Endothelial cell of umbilical vein (primary cell): Measurements from ENCODE around the gene IRGM. TPM values are rescaled to one million over a fixed set of nuclear protein-coding genes. Genes with fewer than 3 reads are reported as not detected.

Experiments
- BruUV-seq: library from RNA; stranded (reverse); fragments of 400-500 nt; replicated peaks from 2 replicates; lab custom pipeline; 2021; lab: Mats Ljungman, UMichigan
- CTCF ChIA-PET: fragments of 300-600, 350-600 bp; sonication (Branson Sonifier 250); formaldehyde crosslinking; loops from one replicate; lab custom pipeline; 2021; ENCODE audit warnings: antibody characterized with exemption, inconsistent platforms; lab: Charles Lee
- POLR2A ChIA-PET: fragments of 300-600, 350-600 bp; sonication (Branson Sonifier 250); formaldehyde crosslinking; loops from one replicate; lab custom pipeline; 2021; ENCODE audit warnings: antibody characterized with exemption, inconsistent platforms; lab: Charles Lee
- DNase-seq: peaks from one replicate; pipeline ENCODE4 v3.0.0-alpha.2; 2011; ENCODE audit warnings: low read depth, low spot score
- FAIRE-seq: peaks from 2 replicates; lab custom pipeline; 2011; peaks lifted over from hg19 to GRCh38; lab: Jason Lieb, UNC
- H2AFZ ChIP-seq: 2 replicates; pipeline ENCODE4 v1.6.0; 2012; ENCODE audit warnings: low read depth, low read length, control low read depth, inconsistent platforms
- H3K27ac ChIP-seq: 2 replicates; pipeline ENCODE4 v1.5.1; 2011; ENCODE audit warnings: low read depth, mild to moderate bottlenecking, control low read depth, low read length, moderate library complexity; ENCODE audit not compliant: insufficient read depth
- H3K27me3 ChIP-seq, 2 experiments: 2 replicates each; pipeline versions ENCODE4 v1.6.0 to v1.6.1; 2011; ENCODE audit warnings: low read length in 2 of 2, mixed read lengths in 1 of 2; ENCODE audit not compliant: control insufficient read depth in 2 of 2, insufficient read depth in 2 of 2
- H3K36me3 ChIP-seq, 2 experiments: 2 replicates in 1 of 2; 3 replicates in 1 of 2; pipeline ENCODE4 v1.5.1; 2011; ENCODE audit warnings: low read length in 2 of 2, mild to moderate bottlenecking in 1 of 2, moderate library complexity in 1 of 2; ENCODE audit not compliant: control insufficient read depth in 2 of 2, insufficient read depth in 2 of 2; ENCODE audit errors: extremely low read depth in 1 of 2
- H3K4me1 ChIP-seq: 3 replicates; pipeline ENCODE4 v1.5.1; 2011; ENCODE audit warnings: mild to moderate bottlenecking, low read length; ENCODE audit not compliant: control insufficient read depth, insufficient read depth; ENCODE audit errors: extremely low read depth
- H3K4me2 ChIP-seq: 2 replicates; pipeline ENCODE4 v1.6.1; 2011; ENCODE audit warnings: low read length, control low read depth, mixed read lengths; ENCODE audit not compliant: insufficient read depth
- H3K4me3 ChIP-seq, 3 experiments: fragments of 200-600 bp in 1 of 3; sonication (generic), shearing (Covaris generic) in 1 of 3; replicated peaks in 1 of 3; 2 replicates each; pipeline ENCODE4 v1.5.1; 2011 to 2016; ENCODE audit warnings: control low read depth in 3 of 3, low read length in 3 of 3, mild to moderate bottlenecking in 2 of 3, inconsistent platforms in 1 of 3, low read depth in 1 of 3, moderate library complexity in 1 of 3; ENCODE audit not compliant: insufficient read depth in 1 of 3
- H3K79me2 ChIP-seq: 2 replicates; pipeline ENCODE4 v1.6.0; 2012; ENCODE audit warnings: low read length, inconsistent platforms; ENCODE audit not compliant: control insufficient read depth, insufficient read depth
- H3K9ac ChIP-seq: replicated peaks from 2 replicates; pipeline ENCODE3; 2011; ENCODE audit warnings: low read length, control low read depth; ENCODE audit not compliant: insufficient read depth; ENCODE audit errors: extremely low read depth
- H3K9me1 ChIP-seq: replicated peaks from 3 replicates; pipeline ENCODE4 v1.6.0; 2011; ENCODE audit warnings: mild to moderate bottlenecking, low read length; ENCODE audit not compliant: control insufficient read depth, insufficient read depth; ENCODE audit errors: extremely low read depth
- H3K9me3 ChIP-seq: replicated peaks from 2 replicates; pipeline ENCODE4 v1.5.1; 2012; ENCODE audit warnings: low read length, inconsistent platforms; ENCODE audit not compliant: control insufficient read depth, insufficient read depth
- H4K20me1 ChIP-seq: replicated peaks from 2 replicates; pipeline ENCODE3; 2011; ENCODE audit warnings: mild to moderate bottlenecking, low read length; ENCODE audit not compliant: control insufficient read depth, insufficient read depth; ENCODE audit errors: extremely low read depth
- EZH2 ChIP-seq: IDR thresholded peaks from 2 replicates; pipeline ENCODE4 v1.6.1; 2012; ENCODE audit warnings: borderline replicate concordance, low read depth, mild to moderate bottlenecking, moderate library complexity, low read length, inconsistent platforms; ENCODE audit not compliant: severe bottlenecking
- FOS ChIP-seq: IDR thresholded peaks from 2 replicates; pipeline ENCODE4 v1.6.1; 2011; ENCODE audit warnings: mild to moderate bottlenecking, low read length, moderate library complexity, borderline replicate concordance; ENCODE audit not compliant: insufficient read depth
- GATA2 ChIP-seq: IDR thresholded peaks from 2 replicates; pipeline ENCODE4 v1.7.0; 2011; ENCODE audit warnings: low read depth, mild to moderate bottlenecking, moderate library complexity, mixed read lengths, low read length; ENCODE audit not compliant: insufficient read length, insufficient read depth
- JUN ChIP-seq: IDR thresholded peaks from 2 replicates; pipeline ENCODE4 v1.6.1; 2011; ENCODE audit warnings: borderline replicate concordance, low read depth; ENCODE audit not compliant: insufficient read length, insufficient read depth
- MYC ChIP-seq: IDR thresholded peaks from one replicate; pipeline ENCODE4 v1.6.1; 2011; ENCODE audit warnings: mild to moderate bottlenecking, low read depth, low read length
- POLR2A ChIP-seq: IDR thresholded peaks from 2 replicates; pipeline ENCODE4 v1.6.1; 2012; ENCODE audit warnings: low read depth, mild to moderate bottlenecking, control low read depth, low read length
- POLR2AphosphoS5 ChIP-seq: IDR thresholded peaks from 2 replicates; pipeline ENCODE4 v1.6.1; 2012; ENCODE audit warnings: low read depth, mild to moderate bottlenecking, control low read depth, low read length, moderate library complexity; ENCODE audit not compliant: insufficient read depth
- dilution Hi-C: fragments of 300-500 bp; cut with MboI; formaldehyde crosslinking; loops from one replicate; pipeline ENCODE4 v1.15.0; 2019; ENCODE audit warnings: low sequenced_read_pairs; ENCODE audit not compliant: extremely low pct_ligation_motif_present
- intact Hi-C: fragments of 100-400 bp; cut with micrococcal nuclease; formaldehyde crosslinking; loops from one replicate; pipeline ENCODE4 v1.10.0; 2022
- polyA plus RNA-seq, 4 experiments: library from polyadenylated mRNA; depleted of rRNA in 3 of 4; stranded (reverse) in 3 of 4; unstranded in 1 of 4; fragments of >200 nt; gene quantifications; 2 replicates each; pipeline versions ENCODE4 v1.2.1 to v1.2.3, GENCODE V29; 2011 to 2012; ENCODE audit warnings: missing spikeins in 1 of 4
- total RNA-seq: library from RNA; stranded (reverse); gene quantifications from 2 replicates; pipeline ENCODE4 v1.2.3, GENCODE V29; 2021
- TF ChIP-seq, protein P1 (sequence below): IDR thresholded peaks from 2 replicates; pipeline ENCODE4 v1.6.1; 2011; ENCODE audit not compliant: insufficient read depth, insufficient read length
- TF ChIP-seq, protein P2 (sequence below), 2 donors: IDR thresholded peaks; 1 replicate in 1 of 2; 2 replicates in 1 of 2; pipeline ENCODE4 v1.5.1; 2011; ENCODE audit warnings: low read length in 2 of 2, mild to moderate bottlenecking in 2 of 2, moderate library complexity in 2 of 2, control low read depth in 1 of 2, inconsistent platforms in 1 of 2, low read depth in 1 of 2; ENCODE audit not compliant: insufficient read depth in 1 of 2; ENCODE audit errors: extremely low read depth in 1 of 2

The IRGM gene
- total and polyA plus RNA-seq, 2 donors (not counting 3 experiments of a cell fraction or from before 2014, with no cell fraction given) = not detected

DNA sequence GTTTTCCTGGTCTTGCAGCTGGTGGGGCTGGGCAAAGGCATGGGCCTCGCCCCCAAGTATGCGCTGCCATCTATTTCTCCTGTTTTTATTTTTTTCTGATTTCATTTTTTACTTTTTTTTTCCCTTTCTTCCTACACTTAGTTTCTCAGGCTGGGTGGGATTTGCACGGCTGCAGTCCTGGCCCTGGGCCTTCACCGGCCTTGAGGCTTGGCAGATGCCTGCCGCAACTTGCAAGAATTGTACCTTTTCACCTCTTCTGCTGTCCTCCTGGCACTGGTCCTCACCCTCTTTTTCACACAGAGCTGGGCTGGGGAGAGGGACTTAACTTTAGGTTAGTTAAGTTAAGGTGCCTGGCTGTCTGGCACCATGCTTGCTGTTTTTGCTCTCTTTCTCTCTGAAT is 10.3 kb upstream of the IRGM start:
- TF ChIP-seq EZH2 (no peak), JUN (no peak), FOS (no peak), MYC (no peak), POLR2AphosphoS5 (no peak), POLR2A (no peak), GATA2 (no peak)
- TF ChIP-seq, protein P1, sequence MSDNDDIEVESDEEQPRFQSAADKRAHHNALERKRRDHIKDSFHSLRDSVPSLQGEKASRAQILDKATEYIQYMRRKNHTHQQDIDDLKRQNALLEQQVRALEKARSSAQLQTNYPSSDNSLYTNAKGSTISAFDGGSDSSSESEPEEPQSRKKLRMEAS = no peak
- TF ChIP-seq, protein P2, sequence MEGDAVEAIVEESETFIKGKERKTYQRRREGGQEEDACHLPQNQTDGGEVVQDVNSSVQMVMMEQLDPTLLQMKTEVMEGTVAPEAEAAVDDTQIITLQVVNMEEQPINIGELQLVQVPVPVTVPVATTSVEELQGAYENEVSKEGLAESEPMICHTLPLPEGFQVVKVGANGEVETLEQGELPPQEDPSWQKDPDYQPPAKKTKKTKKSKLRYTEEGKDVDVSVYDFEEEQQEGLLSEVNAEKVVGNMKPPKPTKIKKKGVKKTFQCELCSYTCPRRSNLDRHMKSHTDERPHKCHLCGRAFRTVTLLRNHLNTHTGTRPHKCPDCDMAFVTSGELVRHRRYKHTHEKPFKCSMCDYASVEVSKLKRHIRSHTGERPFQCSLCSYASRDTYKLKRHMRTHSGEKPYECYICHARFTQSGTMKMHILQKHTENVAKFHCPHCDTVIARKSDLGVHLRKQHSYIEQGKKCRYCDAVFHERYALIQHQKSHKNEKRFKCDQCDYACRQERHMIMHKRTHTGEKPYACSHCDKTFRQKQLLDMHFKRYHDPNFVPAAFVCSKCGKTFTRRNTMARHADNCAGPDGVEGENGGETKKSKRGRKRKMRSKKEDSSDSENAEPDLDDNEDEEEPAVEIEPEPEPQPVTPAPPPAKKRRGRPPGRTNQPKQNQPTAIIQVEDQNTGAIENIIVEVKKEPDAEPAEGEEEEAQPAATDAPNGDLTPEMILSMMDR (IDR thresholded peaks at IDR 0.05; ENCODE audit: extremely low read depth in 1 of 2, insufficient read depth in 1 of 2, low read depth in 1 of 2, low read length in 2 of 2) = no peak
- Histone ChIP-seq H2AFZ (no peak overlapping the region), H3K4me3 (no peak overlapping the region), H3K27ac (no peak overlapping the region), H4K20me1 (no peaks in the 10 kb centered on the region), H3K9me1 (no peaks in the 10 kb centered on the region), H3K36me3 (no peaks in the 10 kb centered on the region), H3K9ac (no peak overlapping the region), H3K4me2 (no peak overlapping the region), H3K79me2 (no peaks in the 10 kb centered on the region), H3K9me3 (no peaks in the 10 kb centered on the region), H3K4me1 (no peaks in the 10 kb centered on the region), H3K27me3 (peaks cover 2 to 3% of the 10 kb centered on the region in 2 experiments)
- ChIA-PET POLR2A (no interaction called here), CTCF (no interaction called here)
- dilution Hi-C loops = no loop called here
- DNase-seq (no peak), FAIRE-seq (no peak)
- no TSS peak for BruUV-seq
- intact Hi-C loops = no loop called here
